Neural cell (in vitro differentiated cells): ENCODE results near the gene FHIT. TPM values are rescaled to one million over a fixed set of nuclear protein-coding genes. Genes with fewer than 3 reads are reported as not detected.

ENCODE experiments used
- H2AFZ ChIP-seq: fragments of 200-600, 300-800 bp; sonication (generic), shearing (Covaris generic); 2 replicates; pipeline ENCODE4 v1.6.0; 2014; ENCODE audit warnings: low read depth, mild to moderate bottlenecking, antibody characterized with exemption, low read length, moderate library complexity
- H3F3A ChIP-seq: fragments of 200-600 bp; shearing (Covaris generic); 2 replicates; pipeline ENCODE4 v1.6.1; 2016; ENCODE audit warnings: mild to moderate bottlenecking, moderate library complexity, mixed read lengths, antibody characterized with exemption, low read length; ENCODE audit not compliant: insufficient read depth, poor library complexity, severe bottlenecking
- H3K27ac ChIP-seq: fragments of 200-600, 300-800 bp; sonication (generic), shearing (Covaris generic); 2 replicates; pipeline ENCODE4 v1.5.1; 2014; ENCODE audit warnings: mild to moderate bottlenecking, low read length, moderate library complexity
- H3K27me3 ChIP-seq: fragments of 300-800, 200-600 bp; sonication (generic), shearing (Covaris generic); 2 replicates; pipeline ENCODE4 v1.6.0; 2014; ENCODE audit warnings: mild to moderate bottlenecking, low read depth, low read length, moderate library complexity; ENCODE audit not compliant: insufficient read depth
- H3K36me3 ChIP-seq: fragments of 300-800, 200-600 bp; sonication (generic), shearing (Covaris generic); 2 replicates; pipeline ENCODE4 v1.5.1; 2014; ENCODE audit warnings: mild to moderate bottlenecking, antibody characterized with exemption, low read length, moderate library complexity; ENCODE audit not compliant: insufficient read depth
- H3K4me2 ChIP-seq: fragments of 300-800, 200-600 bp; sonication (generic), shearing (Covaris generic); 2 replicates; pipeline ENCODE4 v1.6.0; 2014; ENCODE audit warnings: mild to moderate bottlenecking, low read length
- H3K4me3 ChIP-seq: fragments of 300-800, 200-600 bp; sonication (generic), shearing (Covaris generic); 2 replicates; pipeline ENCODE4 v1.5.1; 2014; ENCODE audit warnings: mild to moderate bottlenecking, low read length, moderate library complexity
- H3K79me2 ChIP-seq: fragments of 200-600 bp; shearing (Covaris generic); replicated peaks from 2 replicates; pipeline ENCODE4 v1.6.0; 2014; ENCODE audit warnings: mild to moderate bottlenecking, low read length, moderate library complexity; ENCODE audit not compliant: insufficient read depth
- H3K9ac ChIP-seq: fragments of 300-800, 200-600 bp; sonication (generic), shearing (Covaris generic); 2 replicates; pipeline ENCODE4 v1.6.1; 2016; ENCODE audit warnings: mild to moderate bottlenecking, low read length, mixed read lengths
- H3K9me2 ChIP-seq: fragments of 200-600 bp; shearing (Covaris generic); 2 replicates; pipeline ENCODE4 v1.6.1; 2016; ENCODE audit warnings: mild to moderate bottlenecking, low read length, mixed read lengths; ENCODE audit not compliant: insufficient read depth
- H3K9me3 ChIP-seq: fragments of 200-600, 300-800 bp; sonication (generic), shearing (Covaris generic); 2 replicates; pipeline ENCODE4 v1.6.1; 2016; ENCODE audit warnings: mild to moderate bottlenecking, mixed run types, low read length, moderate library complexity, mixed read lengths
- H4K20me1 ChIP-seq: fragments of 200-600 bp; shearing (Covaris generic); 2 replicates; pipeline ENCODE4 v1.6.1; 2016; ENCODE audit warnings: mild to moderate bottlenecking, mixed run types; ENCODE audit not compliant: insufficient read depth
- EP300 ChIP-seq: fragments of 450-650 bp; conservative IDR thresholded peaks from 2 replicates; pipeline ENCODE4 v1.6.1; 2014; ENCODE audit warnings: antibody characterized with exemption, mild to moderate bottlenecking, moderate library complexity; ENCODE audit not compliant: poor library complexity, severe bottlenecking
- EZH2 ChIP-seq: fragments of 200-600, 300-800 bp; shearing (Covaris generic), sonication (generic); IDR thresholded peaks from 2 replicates; pipeline ENCODE4 v1.6.1; 2014; ENCODE audit warnings: antibody characterized with exemption, low read length, borderline replicate concordance, mild to moderate bottlenecking; ENCODE audit not compliant: insufficient read depth, poor library complexity, severe bottlenecking
- MXI1 ChIP-seq: fragments of 450-650 bp; conservative IDR thresholded peaks from 2 replicates; pipeline ENCODE4 v1.6.1; 2014; ENCODE audit warnings: antibody characterized with exemption, mild to moderate bottlenecking; ENCODE audit not compliant: poor library complexity, severe bottlenecking
- POLR2AphosphoS5 ChIP-seq: IDR thresholded peaks from 2 replicates; pipeline ENCODE4 v1.6.1; 2012
- RAD21 ChIP-seq: fragments of 450-650 bp; conservative IDR thresholded peaks from 2 replicates; pipeline ENCODE4 v1.6.1; 2014; ENCODE audit warnings: antibody characterized with exemption, mild to moderate bottlenecking, moderate library complexity
- SMC3 ChIP-seq: fragments of 450-650 bp; conservative IDR thresholded peaks from 2 replicates; pipeline ENCODE4 v1.6.1; 2014; ENCODE audit warnings: antibody characterized with exemption, mild to moderate bottlenecking, moderate library complexity; ENCODE audit not compliant: poor library complexity
- TAF1 ChIP-seq: IDR thresholded peaks from 2 replicates; pipeline ENCODE4 v1.6.1; 2012; ENCODE audit warnings: low read depth
- polyA plus RNA-seq: library from polyadenylated mRNA; depleted of rRNA; stranded (reverse); fragments of >200 nt; gene quantifications from 2 replicates; pipeline ENCODE4 v1.2.3, GENCODE V29; 2014
- TF ChIP-seq, protein P1 (sequence below): IDR thresholded peaks from 2 replicates; pipeline ENCODE4 v1.6.1; 2012; ENCODE audit warnings: borderline replicate concordance
- TF ChIP-seq, protein P2 (sequence below): fragments of 450-650 bp; IDR thresholded peaks from 2 replicates; pipeline ENCODE4 v1.5.1; 2014; ENCODE audit warnings: antibody characterized with exemption, mild to moderate bottlenecking, moderate library complexity; ENCODE audit not compliant: poor library complexity, severe bottlenecking

FHIT gene
- polyA plus RNA-seq, 1 donor from 2014 or later = not detected

DNA sequence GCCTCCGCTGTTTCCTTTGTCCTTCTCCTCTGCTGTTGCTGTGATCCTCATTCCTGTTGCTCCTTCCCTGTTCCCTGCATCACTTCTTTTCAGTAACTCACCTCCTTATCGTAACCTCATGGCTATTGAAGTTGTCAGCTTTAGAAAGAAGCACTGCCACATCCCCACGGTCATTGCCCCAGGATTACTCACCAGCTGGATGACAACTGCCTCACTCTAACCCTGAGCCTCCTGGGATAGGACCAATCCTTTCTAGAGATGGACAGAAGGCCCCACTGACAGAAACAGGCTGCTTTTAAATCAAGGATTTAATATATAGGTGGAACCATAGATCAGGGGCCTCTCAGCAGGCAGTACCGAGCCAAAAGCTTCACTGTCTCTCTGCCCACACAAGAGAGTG is 4.1 kb downstream of the FHIT start:
- no peaks in the 10 kb centered on the region for H3K9me2 ChIP-seq
- no peaks in the 10 kb centered on the region for H3K27me3 ChIP-seq
- no peaks in the 10 kb centered on the region for H3K9me3 ChIP-seq
- no peak overlapping the region for H2AFZ ChIP-seq
- TF ChIP-seq EZH2 (no peak), SMC3 (no peak), RAD21 (no peak), MXI1 (no peak), TAF1 (no peak), EP300 (no peak), POLR2AphosphoS5 (no peak)
- TF ChIP-seq, protein P1, sequence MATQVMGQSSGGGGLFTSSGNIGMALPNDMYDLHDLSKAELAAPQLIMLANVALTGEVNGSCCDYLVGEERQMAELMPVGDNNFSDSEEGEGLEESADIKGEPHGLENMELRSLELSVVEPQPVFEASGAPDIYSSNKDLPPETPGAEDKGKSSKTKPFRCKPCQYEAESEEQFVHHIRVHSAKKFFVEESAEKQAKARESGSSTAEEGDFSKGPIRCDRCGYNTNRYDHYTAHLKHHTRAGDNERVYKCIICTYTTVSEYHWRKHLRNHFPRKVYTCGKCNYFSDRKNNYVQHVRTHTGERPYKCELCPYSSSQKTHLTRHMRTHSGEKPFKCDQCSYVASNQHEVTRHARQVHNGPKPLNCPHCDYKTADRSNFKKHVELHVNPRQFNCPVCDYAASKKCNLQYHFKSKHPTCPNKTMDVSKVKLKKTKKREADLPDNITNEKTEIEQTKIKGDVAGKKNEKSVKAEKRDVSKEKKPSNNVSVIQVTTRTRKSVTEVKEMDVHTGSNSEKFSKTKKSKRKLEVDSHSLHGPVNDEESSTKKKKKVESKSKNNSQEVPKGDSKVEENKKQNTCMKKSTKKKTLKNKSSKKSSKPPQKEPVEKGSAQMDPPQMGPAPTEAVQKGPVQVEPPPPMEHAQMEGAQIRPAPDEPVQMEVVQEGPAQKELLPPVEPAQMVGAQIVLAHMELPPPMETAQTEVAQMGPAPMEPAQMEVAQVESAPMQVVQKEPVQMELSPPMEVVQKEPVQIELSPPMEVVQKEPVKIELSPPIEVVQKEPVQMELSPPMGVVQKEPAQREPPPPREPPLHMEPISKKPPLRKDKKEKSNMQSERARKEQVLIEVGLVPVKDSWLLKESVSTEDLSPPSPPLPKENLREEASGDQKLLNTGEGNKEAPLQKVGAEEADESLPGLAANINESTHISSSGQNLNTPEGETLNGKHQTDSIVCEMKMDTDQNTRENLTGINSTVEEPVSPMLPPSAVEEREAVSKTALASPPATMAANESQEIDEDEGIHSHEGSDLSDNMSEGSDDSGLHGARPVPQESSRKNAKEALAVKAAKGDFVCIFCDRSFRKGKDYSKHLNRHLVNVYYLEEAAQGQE = no peak
- TF ChIP-seq, protein P2, sequence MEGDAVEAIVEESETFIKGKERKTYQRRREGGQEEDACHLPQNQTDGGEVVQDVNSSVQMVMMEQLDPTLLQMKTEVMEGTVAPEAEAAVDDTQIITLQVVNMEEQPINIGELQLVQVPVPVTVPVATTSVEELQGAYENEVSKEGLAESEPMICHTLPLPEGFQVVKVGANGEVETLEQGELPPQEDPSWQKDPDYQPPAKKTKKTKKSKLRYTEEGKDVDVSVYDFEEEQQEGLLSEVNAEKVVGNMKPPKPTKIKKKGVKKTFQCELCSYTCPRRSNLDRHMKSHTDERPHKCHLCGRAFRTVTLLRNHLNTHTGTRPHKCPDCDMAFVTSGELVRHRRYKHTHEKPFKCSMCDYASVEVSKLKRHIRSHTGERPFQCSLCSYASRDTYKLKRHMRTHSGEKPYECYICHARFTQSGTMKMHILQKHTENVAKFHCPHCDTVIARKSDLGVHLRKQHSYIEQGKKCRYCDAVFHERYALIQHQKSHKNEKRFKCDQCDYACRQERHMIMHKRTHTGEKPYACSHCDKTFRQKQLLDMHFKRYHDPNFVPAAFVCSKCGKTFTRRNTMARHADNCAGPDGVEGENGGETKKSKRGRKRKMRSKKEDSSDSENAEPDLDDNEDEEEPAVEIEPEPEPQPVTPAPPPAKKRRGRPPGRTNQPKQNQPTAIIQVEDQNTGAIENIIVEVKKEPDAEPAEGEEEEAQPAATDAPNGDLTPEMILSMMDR = no peak
- H3K4me2 ChIP-seq = no peak overlapping the region
- no peaks in the 10 kb centered on the region for H3K36me3 ChIP-seq
- no peaks in the 10 kb centered on the region for H3K79me2 ChIP-seq
- no peaks in the 10 kb centered on the region for H4K20me1 ChIP-seq
- no peak overlapping the region for H3K9ac ChIP-seq
- no peak overlapping the region for H3K4me3 ChIP-seq
- H3F3A ChIP-seq = no peaks in the 10 kb centered on the region
- no peak overlapping the region for H3K27ac ChIP-seq

DNA sequence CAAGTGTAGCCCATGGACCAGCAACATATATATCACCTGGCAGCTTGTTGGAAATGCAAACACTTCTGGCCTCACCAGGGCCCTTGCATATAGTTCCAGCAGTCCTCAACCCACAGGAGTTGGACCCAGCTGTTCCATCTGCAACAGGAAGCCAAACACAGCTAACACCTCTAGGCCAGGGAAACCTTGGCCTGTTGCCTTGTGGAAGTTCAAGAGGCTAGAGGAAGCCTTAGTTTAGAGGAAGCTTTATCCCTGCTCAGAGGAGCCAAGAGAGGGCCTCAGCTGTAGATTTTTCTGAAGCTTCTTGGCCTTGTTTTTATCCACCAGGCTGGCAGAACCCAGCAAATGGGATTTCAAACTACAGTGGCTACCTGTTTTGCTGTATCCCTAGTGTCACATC is 11.4 kb downstream of the FHIT start:
- H3K36me3 ChIP-seq = no peaks in the 10 kb centered on the region
- no peak overlapping the region for H3K4me2 ChIP-seq
- H3K27ac ChIP-seq = no peak overlapping the region
- H3K27me3 ChIP-seq = no peaks in the 10 kb centered on the region
- H2AFZ ChIP-seq = no peak overlapping the region
- no peaks in the 10 kb centered on the region for H3K9me2 ChIP-seq
- no peaks in the 10 kb centered on the region for H3K79me2 ChIP-seq
- H3K4me3 ChIP-seq = no peak overlapping the region
- no peaks in the 10 kb centered on the region for H4K20me1 ChIP-seq
- H3K9ac ChIP-seq = no peak overlapping the region
- H3F3A ChIP-seq = no peaks in the 10 kb centered on the region
- TF ChIP-seq EZH2 (no peak), POLR2AphosphoS5 (no peak), EP300 (no peak), SMC3 (no peak)
- TF ChIP-seq, protein P2 = no peak
- no peaks in the 10 kb centered on the region for H3K9me3 ChIP-seq
